Right lung (tissue), 5 donors: ENCODE results near the gene TNK2. TPM values are rescaled to one million over a fixed set of nuclear protein-coding genes. Genes with fewer than 3 reads are reported as not detected.
"Not testable (repeated sequence)": the region's sequence is repeated elsewhere in the genome, so short reads cannot be mapped to it uniquely, and the experiment has no call there.

Experiments
- DNase-seq, 2 donors: peaks; one replicate each; pipeline ENCODE4 v3.0.0-alpha.2; 2013
- polyA plus RNA-seq, 5 donors: library from polyadenylated mRNA; unstranded; fragments of 120-200 nt; gene quantifications; one replicate each; pipeline versions ENCODE4 v1.2.1 to v1.2.3, GENCODE V29; 2013; ENCODE audit warnings: inconsistent platforms in 1 of 5, low replicate concordance in 1 of 5; ENCODE audit not compliant: insufficient read length in 5 of 5, insufficient read depth in 1 of 5

Gene TNK2
- polyA plus RNA-seq, 5 donors = 37.4 to 81.9 (median 63.4) TPM

DNA sequence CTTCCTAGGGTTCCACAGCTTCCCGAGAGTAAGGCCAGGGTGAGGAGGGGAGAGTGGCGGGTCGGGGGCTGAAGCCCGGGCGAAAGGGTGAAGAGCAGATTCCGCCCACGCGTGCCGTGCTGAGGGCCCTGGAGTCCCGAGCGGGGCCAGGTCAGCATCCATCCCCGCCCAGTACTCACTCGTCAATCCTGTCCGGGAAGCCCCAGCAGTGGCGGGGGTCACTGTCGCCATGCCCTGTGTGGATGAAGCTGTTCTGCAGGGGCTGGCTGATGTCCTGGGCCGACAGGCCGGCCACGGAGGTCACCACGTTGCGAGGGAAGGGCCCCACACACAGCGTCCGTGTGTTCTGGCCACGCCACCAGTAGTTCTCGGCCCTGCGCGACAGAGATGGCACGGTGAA is 36.3 kb downstream of the TNK2 start:
- no peak for DNase-seq

DNA sequence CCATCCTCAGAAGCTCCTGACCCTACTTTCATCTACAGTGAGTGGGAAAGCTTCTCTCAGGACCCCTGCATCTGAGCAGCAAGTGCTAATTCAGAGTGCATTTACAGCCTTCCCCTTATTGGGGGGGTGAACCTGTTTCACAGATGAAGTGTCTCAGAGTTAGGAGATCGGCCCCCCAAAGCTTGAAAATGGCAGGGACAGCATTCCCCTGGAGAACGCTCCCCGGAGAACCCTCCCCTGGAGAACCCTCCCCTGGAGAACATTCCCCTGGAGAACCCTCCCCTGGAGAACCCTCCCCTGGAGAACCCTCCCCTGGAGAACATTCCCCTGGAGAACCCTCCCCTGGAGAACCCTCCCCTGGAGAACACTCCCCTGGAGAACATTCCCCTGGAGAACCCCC is 36.7 kb downstream of the TNK2 start:
- not testable (repeated sequence) for DNase-seq

DNA sequence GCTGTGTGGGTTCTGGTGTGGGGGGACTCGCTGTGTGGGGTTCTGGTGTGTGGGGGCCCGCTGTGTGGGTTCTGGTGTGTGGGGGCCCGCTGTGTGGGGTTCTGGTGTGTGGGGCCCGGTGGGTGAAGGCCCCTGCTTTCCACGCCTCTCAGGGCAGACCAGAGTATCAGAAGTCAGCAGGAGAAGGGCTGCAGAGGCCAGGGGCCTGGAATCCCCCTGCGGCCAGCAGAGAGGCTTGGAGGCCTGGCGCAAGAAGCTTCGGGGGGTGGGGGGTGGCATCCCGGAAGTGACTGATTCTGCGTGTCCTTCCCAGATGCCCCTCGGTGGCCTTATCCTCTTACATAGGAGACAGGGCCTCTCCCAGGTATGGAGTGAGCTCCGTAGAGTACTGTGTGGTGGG is 37.4 kb downstream of the TNK2 start:
- no peak for DNase-seq

DNA sequence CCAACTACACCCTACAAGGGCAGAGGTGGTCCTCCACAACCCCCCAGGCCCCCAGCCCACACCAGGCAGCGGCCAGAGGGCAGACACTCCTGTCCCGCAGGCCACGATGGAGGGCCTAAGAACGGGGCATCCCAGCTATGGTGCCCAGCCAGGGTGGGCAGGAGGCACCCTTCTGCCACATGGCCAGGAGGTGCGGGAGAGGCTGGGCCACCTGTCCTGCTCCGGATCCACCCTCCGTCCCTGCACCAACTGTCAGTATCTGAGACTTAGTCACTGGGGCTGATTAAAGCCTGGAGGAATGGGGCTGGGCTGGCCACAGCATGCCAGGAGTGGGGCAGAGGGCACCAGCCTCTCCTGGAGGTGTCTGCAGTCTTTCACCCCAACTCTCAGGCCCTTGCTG is 37.9 kb downstream of the TNK2 start:
- DNase-seq = no peak

DNA sequence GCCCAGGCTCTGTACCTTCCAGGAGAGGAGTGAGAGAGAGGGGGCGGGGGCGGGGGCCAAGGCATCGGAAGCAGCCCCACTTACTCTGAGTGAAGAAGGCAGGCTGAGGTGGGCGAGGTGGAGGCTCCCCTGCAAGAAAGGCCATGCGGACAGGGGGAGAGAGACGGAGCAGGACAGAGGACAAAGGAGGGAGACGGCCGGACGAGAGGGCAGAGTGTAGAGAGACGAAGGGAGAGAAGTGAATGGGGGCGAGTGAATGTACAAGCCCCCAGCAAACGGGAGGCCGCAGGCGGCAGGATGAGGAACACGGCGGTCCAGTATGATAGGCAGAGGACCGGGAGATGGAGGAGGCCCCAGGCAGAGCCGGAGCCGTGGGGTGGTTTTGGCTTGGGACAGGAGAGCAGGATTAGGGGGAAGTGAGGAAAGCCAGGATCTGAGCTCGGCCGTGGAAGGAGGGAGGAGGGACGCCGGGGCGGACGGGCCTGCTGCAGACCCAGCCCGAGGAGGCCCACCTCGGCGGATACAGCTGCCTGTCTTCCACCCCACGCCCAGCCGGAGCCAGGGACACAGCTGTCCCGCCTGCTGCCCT is 38.8 kb downstream of the TNK2 start:
- no peak for DNase-seq

DNA sequence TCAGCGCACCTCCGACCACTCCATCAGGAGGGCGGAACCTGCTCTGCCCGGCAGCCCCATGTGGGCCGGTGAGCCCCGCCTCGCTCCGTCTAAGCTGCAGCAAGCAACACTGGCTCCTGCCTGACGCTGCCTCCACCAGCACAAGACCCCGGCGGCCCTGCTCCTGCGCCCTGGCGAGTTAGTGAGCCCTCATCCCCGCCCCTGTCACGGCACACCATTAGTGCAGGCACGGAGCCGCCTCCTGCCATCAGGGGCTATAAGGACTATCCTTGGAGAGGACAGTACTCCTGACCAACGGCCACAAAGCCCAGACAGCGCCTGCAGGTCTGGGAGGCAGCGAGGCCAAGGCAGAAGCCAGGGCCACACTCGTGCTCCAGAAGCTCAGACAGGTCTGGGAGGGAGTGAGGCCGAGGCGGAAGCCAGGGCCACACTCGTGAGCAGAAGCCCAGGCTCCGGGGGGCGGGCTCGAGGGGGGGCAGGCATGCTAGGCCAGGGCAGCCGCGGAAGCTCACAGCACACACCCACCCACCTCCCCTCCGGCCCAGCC is 39.4 kb downstream of the TNK2 start:
- no peak for DNase-seq

DNA sequence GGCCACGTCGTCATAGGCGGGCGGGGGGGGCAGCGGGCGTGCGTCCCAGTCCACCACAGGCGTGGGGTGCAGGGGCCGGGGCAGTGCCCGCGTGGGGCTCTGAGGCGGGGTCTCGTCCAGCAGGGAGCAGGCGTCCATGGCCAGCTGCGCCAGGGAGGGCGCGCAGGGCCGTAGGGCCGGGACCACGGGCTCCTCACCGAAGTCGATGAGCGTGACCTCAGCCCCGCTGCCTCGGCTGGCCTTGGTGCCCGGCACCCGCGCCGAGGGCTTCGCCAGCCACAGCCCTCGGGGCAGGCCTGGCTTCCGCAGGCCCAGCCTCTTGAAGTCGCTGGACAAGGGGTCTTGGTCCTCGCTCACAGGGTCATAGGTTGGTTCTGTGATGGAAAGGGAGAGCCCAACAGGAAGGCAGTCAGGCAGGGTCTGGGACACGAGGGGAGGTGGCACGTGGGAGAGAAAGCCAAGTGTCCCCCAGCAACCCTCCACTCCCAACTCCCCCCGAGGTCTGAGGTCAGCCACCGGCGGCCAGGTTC is 40.0 kb downstream of the TNK2 start:
- no peak for DNase-seq

DNA sequence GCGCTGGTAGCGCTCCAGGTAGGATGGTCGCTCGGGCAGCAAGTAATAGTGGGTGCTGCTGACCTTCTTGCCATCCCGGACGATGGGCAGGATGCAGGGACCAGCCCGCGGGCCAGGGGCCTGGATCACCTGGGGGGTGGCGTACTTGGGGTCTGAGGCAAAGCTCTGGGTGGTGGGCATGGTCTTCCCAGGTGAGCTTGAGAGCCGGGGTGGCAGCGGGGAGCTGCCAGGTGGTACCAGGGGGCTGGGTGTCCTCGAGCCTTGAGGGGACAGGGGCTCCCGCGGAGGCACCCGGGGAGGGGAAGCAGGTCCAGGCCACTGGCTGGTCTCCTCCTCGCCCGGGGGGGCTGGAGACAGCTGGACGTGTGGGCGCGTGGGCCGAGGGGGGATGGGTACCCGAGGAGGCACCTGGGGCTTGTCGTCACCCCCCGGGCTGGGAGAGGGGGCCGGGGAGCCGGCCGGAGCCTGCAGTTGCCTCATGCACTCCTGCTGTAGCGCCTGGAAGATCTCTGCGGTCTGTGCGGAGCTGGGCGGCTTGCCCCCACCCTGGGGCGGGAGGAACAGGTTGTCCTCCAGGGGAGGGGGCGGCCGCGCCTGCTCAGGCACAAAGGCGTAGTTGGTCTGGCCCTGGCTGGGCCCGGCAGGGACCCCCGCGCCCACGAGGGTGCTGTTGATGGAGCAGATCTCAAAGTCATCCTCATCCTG is 40.6 kb downstream of the TNK2 start:
- no peak for DNase-seq

DNA sequence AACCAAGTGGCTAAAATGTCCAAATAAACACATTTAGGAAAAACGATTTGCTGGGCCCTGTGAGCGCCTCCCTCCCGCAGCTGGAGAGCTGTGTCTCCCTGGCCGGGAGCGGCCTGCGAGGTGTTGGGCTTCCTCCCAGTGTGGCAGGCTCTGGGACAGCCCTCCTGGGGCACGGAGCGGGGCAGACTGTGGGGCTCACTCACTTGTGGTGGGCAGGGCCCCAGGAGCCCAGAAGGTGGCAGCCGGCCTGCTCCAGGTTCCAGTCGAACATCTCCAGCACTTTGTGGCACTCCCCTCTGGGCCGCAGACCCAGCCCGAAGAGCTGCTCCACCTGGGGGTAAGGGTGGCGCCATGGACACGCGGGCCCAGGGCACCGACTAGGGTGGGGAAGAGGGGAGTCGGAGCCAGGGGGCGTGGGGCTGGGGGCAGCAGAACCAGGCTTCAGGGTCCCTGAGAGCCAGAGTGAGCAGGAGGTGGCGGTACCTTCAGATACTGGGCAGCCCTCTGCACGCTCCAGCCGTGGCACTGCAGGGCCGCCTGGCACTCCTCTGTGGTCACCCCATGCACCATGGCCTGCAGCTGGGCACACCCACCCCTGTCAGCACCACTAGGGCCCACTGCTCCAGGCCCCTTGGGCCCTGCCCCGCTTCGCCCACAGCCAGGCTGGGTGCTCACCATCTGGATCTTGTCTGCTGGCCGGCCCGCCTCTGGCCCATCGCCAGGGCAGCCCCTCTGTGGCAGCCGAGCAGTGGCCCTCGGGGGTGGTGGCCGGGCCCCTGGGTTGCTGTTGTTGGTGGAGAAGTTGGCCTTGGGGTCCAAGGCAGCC is 41.5 kb downstream of the TNK2 start:
- no peak for DNase-seq

DNA sequence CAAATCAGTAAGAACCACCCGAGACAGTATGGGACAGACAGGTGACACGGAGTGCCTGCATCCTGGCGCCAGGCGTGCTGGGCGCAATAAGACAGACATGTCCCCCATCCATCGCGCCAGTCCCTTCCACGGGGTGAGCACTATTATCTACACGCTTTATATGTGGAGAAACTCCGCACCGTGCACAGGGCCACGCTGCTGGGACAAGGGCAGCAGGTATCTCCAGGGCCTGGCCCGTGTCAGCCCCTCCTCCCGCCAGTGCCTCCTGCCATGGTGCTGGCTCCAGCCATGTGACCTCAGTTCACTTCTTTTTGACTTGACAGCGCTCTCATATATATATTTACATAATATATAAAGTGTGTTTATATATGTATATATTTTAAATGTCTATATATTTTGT is 42.6 kb downstream of the TNK2 start:
- DNase-seq = no peak

DNA sequence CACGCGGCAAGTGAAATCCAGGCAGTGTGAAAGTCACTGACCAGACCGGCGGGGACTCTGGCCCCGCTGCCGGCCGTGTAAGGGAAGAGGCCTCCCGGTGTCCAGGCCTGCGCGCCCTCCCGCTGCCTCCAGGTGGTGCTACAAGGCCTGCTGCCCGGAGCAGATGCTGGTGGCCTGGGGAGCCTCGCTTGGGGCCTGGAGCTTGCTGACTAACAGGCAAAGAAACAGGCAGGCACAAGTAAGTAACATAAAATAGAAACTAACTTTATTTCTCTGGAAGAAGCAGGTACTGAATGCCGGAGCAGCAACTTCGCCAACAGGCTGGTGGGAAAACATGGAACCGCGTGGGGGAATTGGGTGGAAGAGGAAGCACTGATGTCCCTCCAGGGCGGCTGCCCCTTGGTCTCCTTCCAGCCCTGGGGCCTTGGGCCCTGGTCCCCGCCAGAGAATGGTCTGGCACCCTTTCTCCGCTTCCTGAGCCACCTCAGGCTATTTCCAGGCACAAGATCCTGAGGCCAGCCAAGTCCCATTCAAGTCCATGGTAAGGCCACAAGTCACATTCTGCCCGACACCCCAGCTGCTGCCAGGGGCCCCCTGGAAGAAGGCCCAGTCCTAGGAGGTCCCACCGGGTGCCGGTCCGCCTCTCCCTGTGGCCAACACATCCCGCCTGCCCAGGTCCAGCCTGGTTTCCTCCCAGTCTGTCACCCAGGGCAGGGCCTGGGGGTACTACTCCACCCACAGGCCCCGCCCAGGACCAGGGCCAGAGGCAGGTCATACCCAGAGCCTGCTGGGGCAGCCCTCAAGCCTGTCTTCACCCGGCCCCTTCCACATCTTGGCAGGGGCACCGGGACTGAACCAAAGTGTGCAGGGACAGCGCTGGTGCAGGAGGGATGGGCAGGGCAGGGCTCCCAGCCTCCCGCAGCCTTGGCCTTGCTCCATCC is 45.0 kb downstream of the TNK2 start:
- peak; percentile 65 to 77 for DNase-seq

DNA sequence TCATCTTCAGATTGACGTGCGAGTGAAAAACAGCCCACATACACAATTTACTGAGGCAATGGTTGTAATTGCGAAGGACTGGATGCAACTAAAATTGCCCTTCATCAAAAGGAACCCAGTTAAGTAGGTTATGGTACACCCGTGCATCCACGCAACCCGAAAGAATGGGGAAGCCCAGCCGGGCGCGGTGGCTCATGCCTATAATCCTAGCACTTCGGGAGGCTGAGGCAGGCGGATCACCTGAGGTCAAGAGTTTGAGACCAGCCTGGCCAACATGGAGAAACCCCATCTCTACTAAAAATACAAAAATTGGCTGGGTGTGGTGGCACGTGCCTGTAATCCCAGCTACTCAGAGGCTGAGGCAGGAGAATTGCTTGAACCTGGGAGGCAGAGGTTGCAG is 46.0 kb downstream of the TNK2 start:
- DNase-seq = not testable (repeated sequence)

DNA sequence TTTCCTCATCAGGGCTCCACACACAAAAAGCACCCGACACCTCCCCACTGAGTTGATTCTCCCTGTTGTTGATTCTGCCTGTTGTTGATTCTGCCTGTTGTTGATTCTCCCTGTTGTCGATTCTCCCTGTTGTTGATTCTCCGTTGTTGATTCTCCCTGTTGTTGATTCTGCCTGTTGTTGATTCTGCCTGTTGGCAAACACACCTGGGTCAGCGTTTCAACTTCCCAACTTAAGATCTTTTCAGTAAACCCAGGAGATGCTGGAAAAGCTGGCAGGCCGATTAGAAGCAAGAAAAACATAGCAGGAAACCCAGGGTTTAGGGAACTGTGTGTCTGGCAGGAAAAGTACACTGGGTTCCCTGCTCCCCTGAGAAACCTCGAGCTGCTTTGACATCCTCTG is 47.9 kb downstream of the TNK2 start:
- DNase-seq = no peak

DNA sequence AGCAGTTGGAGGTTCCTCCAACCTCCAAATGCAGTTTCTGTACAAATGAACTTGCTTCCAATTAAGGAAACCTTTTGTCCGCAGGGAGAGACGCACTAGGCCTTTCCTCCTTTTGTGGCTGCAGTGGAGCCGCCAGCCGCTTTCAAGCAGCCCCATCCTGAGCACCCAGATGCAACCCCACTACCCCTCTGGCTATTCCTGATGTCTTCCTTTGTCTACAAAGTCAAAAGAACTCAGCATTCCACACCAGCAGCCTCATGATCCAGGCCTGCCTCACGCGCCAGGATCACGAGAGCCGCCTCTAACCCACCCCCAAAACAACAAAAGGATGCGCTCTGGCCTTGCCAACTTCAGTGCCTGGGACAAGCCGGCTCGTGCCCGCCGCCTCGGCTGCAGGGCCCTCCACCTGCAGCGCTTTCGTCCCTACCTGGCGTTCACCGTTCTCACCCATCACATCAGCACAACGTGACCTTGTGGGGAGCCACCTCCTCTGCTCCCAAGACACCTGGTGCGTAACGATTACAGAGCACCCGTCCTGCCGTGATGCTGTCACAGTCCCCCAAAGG is 48.4 kb downstream of the TNK2 start:
- DNase-seq = no peak

DNA sequence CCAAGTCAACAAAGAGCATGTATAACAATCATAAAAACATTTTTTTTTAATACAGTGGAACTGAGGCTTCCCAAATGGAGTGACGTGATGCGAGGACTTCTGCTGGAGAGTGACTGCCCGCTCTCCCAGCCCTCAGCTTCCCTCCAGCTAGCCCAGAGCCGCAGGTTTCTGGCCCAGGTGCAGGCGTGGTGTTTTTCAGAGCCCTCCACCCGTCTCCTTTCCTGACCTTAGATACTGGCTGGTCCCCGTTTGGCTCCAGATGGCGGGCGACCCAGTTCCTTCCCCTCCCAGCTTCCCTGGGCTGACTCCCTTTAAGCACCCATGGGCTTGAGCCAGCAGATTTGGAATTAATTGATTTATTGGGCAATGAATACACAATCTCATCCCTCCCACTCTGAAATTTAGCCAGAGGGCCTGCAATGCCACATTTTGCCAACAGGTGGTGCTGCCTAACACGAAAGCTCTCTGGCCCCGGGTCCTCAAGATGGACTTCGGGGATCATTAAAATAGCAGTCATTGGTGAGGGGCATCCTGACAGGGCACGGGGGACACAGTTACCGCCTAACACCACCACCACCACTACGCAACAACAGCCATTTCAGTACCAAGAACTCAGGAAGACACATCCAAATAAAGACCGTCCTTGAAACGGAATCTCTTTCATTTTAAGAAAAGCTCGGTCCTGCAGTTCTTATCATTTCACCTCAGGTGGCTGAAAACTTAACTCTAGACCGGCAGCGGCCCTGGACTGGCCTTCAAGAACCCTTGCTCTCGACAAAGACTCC is 49.1 kb downstream of the TNK2 start:
- DNase-seq = peak in 1 of 2 donors; percentile 65

DNA sequence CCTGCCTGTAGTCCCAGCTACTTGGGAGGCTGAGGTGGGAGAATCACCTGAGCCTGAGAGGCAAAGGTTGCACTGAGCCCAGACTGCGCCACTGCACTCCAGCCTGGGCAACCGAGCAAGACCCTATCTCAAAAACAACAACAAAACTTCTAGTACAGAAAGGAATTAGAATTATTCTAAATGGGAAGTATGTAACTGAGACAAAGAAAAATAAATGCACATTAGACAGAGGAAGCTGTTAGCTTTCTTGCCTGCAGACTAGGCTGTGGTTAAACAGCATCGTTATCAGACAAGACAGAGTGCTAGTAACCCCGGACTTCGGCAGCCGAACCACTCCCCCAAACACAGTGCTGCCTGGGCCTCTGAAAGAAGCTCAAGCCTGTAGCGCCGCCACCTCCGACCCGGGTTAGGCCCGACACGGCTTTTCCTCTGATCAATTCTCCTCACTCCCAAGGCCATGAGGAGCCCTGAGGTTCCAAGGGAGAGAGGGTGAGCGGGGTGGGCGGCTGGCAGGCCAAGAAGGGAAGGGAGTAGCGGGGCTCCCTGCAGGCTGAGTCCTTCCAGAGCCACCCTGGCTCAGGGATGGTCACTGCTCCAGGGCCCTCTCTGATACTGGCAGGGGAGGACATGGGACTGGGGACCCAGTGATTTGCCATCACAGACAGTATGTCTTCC is 51.8 kb downstream of the TNK2 start:
- no peak for DNase-seq

DNA sequence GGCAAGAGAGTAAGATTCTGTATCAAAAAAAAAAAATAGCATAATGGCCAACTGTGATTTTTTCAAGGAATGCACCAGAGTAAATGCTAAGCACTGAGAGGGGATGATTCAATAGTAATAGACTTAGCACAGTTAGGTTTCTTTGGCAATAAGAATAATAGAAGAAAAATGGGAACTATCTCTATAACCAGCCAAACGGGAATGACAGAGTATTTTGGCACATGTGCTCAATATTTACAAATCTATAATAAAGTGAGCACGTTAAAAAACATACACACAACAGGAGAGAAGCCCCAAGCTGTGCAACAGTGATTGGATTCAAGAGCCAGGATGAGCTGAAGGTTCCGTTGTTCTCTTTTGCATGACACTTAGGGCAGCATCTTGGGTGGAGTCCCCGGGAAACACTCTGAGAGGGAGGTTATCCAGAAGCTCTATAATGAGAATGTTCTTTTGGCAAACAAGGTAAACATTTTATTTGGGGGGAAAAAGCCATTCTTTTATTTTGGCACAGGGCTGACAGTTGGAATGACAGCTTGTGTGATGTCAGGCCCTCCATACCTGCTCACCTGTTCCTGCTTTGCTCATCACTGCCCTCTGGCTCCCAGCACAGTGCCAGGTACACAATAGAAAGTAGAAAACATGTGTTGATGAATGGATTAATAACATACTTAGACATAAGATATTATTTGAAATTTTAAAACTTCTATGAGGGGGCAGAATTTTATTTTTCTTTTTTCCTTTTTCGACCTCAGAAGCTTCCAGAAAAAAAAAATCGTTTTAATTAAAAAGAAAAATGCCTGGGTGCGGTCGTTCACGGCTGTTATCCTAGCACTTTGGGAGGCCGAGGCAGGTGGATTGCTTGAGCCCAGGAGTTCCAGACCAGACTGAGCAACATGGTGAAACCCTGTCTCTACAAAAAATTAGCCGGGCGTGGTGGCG is 52.6 kb downstream of the TNK2 start:
- DNase-seq = no peak

DNA sequence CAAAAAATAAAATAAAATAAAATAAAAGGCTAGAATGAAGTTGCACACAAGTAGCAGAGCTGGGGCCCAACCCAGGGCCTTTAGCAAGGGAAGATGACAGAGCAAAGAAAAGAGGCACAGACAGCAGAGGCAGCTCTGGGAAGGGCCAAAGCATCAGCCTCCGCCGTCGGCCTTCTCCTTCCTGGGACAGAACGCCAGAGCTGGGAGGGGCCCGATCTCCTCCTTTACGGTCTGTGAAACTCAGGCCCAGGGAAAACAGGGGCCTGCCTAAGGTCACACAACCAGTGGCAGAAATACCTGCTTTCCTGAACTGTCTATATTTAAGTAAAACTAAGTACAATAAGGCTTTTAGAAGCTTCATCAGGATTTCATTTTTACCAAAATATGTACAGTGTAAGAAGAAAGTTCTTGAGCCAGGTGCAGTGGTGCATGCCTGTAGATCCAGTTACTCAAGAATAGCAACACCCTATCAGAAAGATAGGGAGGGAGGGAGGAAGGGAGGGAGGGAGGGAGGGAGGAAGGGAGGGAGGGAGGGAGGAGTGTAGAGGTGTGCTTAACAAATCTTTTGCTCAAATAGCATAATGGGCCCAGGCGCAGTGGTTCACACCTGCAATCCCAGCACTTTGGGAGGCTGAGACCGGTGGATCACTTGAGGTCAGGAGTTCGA is 53.6 kb downstream of the TNK2 start:
- DNase-seq = peak in 1 of 2 donors; percentile 15
